ENCODE data around the gene TRAF3IP1. TPM values are rescaled to one million over a fixed set of nuclear protein-coding genes. Genes with fewer than 3 reads are reported as not detected.

TRAF3IP1 gene
- total and polyA plus RNA-seq, 2 donors (not counting 1 experiment from before 2014, with no cell fraction given), result 3.9 to 9.2 TPM

GRCh38 chr2:238326801-238327365 is 6.6 kb downstream of the TRAF3IP1 start:
- H3K4me2 ChIP-seq (ENCODE audit: extremely low read depth, insufficient read depth, low read length), result no peak overlapping the region
- H3K36me3 ChIP-seq (ENCODE audit: control insufficient read depth, insufficient read depth, low read length), result peaks cover 5% of the 10 kb centered on the region
- no peak for TF ChIP-seq EZH2 (IDR thresholded peaks at IDR 0.05; ENCODE audit: low read length, missing control alignments)
- no peak for TF ChIP-seq CTCF (conservative IDR thresholded peaks at IDR 0.05 in 1 of 2, IDR thresholded peaks at IDR 0.05 in 1 of 2; ENCODE audit: low read depth in 1 of 2, low read length in 2 of 2)
- H3K79me2 ChIP-seq (ENCODE audit: control insufficient read depth, insufficient read depth, low read length), result peaks cover 3% of the 10 kb centered on the region
- no peak for DNase-seq (ENCODE audit: low read depth in 2 of 2)
- H3K9ac ChIP-seq (ENCODE audit: insufficient read depth, low read length), result no peak overlapping the region
- H3K9me3 ChIP-seq (ENCODE audit: control insufficient read depth, insufficient read depth, low read depth, low read length), result no peaks in the 10 kb centered on the region
- H3K4me3 ChIP-seq (replicated peaks in 1 of 4; ENCODE audit: control extremely low read depth in 1 of 4, insufficient read depth in 1 of 4, low read depth in 3 of 4, low read length in 4 of 4), result no peak overlapping the region
- H4K20me1 ChIP-seq (ENCODE audit: control insufficient read depth, extremely low read depth, insufficient read depth, low read length), result no peaks in the 10 kb centered on the region
- no peak overlapping the region for H3K27ac ChIP-seq (ENCODE audit: insufficient read depth, low read length)
- no peak overlapping the region for H2AFZ ChIP-seq (ENCODE audit: low read length)
- H3K27me3 ChIP-seq (ENCODE audit: control insufficient read depth, insufficient read depth, low read length), result no peaks in the 10 kb centered on the region
- H3K4me1 ChIP-seq (ENCODE audit: control insufficient read depth, extremely low read depth, insufficient read depth, low read length), result no peaks in the 10 kb centered on the region

GRCh38 chr2:238327751-238328150 is 7.4 kb downstream of the TRAF3IP1 start:
- Histone ChIP-seq H3K4me3 (replicated peaks in 1 of 4; ENCODE audit: control extremely low read depth in 1 of 4, insufficient read depth in 1 of 4, low read depth in 3 of 4, low read length in 4 of 4) (no peak overlapping the region), H3K4me2 (ENCODE audit: extremely low read depth, insufficient read depth, low read length) (no peak overlapping the region), H3K27me3 (ENCODE audit: control insufficient read depth, insufficient read depth, low read length) (no peaks in the 10 kb centered on the region), H2AFZ (ENCODE audit: low read length) (no peak overlapping the region), H3K27ac (ENCODE audit: insufficient read depth, low read length) (no peak overlapping the region), H3K9ac (ENCODE audit: insufficient read depth, low read length) (no peak overlapping the region), H4K20me1 (ENCODE audit: control insufficient read depth, extremely low read depth, insufficient read depth, low read length) (no peaks in the 10 kb centered on the region), H3K4me1 (ENCODE audit: control insufficient read depth, extremely low read depth, insufficient read depth, low read length) (no peaks in the 10 kb centered on the region), H3K36me3 (ENCODE audit: control insufficient read depth, insufficient read depth, low read length) (peaks cover 5% of the 10 kb centered on the region), H3K9me3 (ENCODE audit: control insufficient read depth, insufficient read depth, low read depth, low read length) (no peaks in the 10 kb centered on the region), H3K79me2 (ENCODE audit: control insufficient read depth, insufficient read depth, low read length) (no peaks in the 10 kb centered on the region)
- TF ChIP-seq CTCF (conservative IDR thresholded peaks at IDR 0.05 in 1 of 2, IDR thresholded peaks at IDR 0.05 in 1 of 2; ENCODE audit: low read depth in 1 of 2, low read length in 2 of 2) (no peak), EZH2 (IDR thresholded peaks at IDR 0.05; ENCODE audit: low read length, missing control alignments) (no peak)
- DNase-seq (ENCODE audit: low read depth in 2 of 2), result no peak

GRCh38 chr2:238330391-238330790 is 10.1 kb downstream of the TRAF3IP1 start:
- H3K27me3 ChIP-seq (ENCODE audit: control insufficient read depth, insufficient read depth, low read length), result no peaks in the 10 kb centered on the region
- no peak overlapping the region for H2AFZ ChIP-seq (ENCODE audit: low read length)
- no peak overlapping the region for H3K27ac ChIP-seq (ENCODE audit: insufficient read depth, low read length)
- DNase-seq (ENCODE audit: low read depth in 2 of 2), result no peak
- H3K4me2 ChIP-seq (ENCODE audit: extremely low read depth, insufficient read depth, low read length), result no peak overlapping the region
- H4K20me1 ChIP-seq (ENCODE audit: control insufficient read depth, extremely low read depth, insufficient read depth, low read length), result no peaks in the 10 kb centered on the region
- peaks cover 5% of the 10 kb centered on the region for H3K36me3 ChIP-seq (ENCODE audit: control insufficient read depth, insufficient read depth, low read length)
- H3K9me3 ChIP-seq (ENCODE audit: control insufficient read depth, insufficient read depth, low read depth, low read length), result no peaks in the 10 kb centered on the region
- no peaks in the 10 kb centered on the region for H3K79me2 ChIP-seq (ENCODE audit: control insufficient read depth, insufficient read depth, low read length)
- no peaks in the 10 kb centered on the region for H3K4me1 ChIP-seq (ENCODE audit: control insufficient read depth, extremely low read depth, insufficient read depth, low read length)
- H3K4me3 ChIP-seq (replicated peaks in 1 of 4; ENCODE audit: control extremely low read depth in 1 of 4, insufficient read depth in 1 of 4, low read depth in 3 of 4, low read length in 4 of 4), result no peak overlapping the region
- no peak overlapping the region for H3K9ac ChIP-seq (ENCODE audit: insufficient read depth, low read length)
- TF ChIP-seq CTCF (conservative IDR thresholded peaks at IDR 0.05 in 1 of 2, IDR thresholded peaks at IDR 0.05 in 1 of 2; ENCODE audit: low read depth in 1 of 2, low read length in 2 of 2) (no peak), EZH2 (IDR thresholded peaks at IDR 0.05; ENCODE audit: low read length, missing control alignments) (no peak)
